HG03139 (cell line): ENCODE results near the gene PAFAH1B1.
"Not testable (repeated sequence)": the region's sequence is repeated elsewhere in the genome, so short reads cannot be mapped to it uniquely, and the experiment has no call there.

ENCODE experiments used
- ATAC-seq: cut with Tn5 transposase; IDR thresholded peaks from one replicate; pipeline ENCODE4 v1.9.1; 2021; ENCODE audit not compliant: unreplicated experiment

Gene PAFAH1B1

GRCh38 chr17:2634361-2634960 is 41.0 kb downstream of the PAFAH1B1 start:
- no peak for ATAC-seq

GRCh38 chr17:2635241-2635640 is 41.8 kb downstream of the PAFAH1B1 start:
- no peak for ATAC-seq

GRCh38 chr17:2635675-2636074 is 42.2 kb downstream of the PAFAH1B1 start:
- ATAC-seq, result no peak

GRCh38 chr17:2636169-2636930 is 42.9 kb downstream of the PAFAH1B1 start:
- no peak for ATAC-seq

GRCh38 chr17:2637422-2637821 is 44.0 kb downstream of the PAFAH1B1 start:
- no peak for ATAC-seq

DNA sequence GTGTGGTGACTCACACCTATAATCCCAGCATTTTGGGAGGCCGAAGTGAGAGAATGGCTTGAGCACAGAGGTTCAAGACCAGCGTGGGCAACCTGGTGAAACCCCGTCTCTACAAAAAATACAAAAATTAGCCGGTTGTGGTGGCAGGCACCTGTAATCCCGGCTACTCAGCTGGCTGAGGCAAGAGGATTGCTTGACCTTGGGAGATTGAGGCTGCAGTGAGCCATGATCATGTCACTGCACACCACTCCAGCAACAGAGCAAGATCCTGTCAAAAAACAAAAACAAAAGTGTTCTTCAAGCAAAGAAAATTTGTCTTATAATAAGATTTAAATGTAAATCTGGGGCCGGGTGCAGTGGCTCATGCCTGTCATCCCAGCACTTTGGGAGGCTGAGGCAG is 51.5 kb downstream of the PAFAH1B1 start:
- ATAC-seq, result no peak

DNA sequence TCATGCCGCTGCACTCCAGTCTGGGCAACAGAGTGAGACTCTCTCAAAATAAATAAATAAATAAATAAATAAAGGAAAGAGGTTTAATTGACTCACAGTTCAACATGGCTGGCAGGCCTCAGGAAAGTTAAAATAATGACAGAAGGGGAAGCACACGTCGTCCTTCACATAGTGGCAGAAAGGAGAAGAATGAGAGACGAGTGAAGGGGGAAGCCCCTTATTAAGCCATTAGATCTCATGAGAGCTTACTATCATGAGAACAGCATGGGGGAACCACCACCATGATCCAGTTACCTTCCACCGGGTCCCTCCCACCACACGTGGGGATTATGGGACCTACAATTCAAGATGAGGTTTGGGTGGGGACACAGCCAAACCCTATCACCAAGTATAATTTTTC is 54.5 kb downstream of the PAFAH1B1 start:
- no peak for ATAC-seq

DNA sequence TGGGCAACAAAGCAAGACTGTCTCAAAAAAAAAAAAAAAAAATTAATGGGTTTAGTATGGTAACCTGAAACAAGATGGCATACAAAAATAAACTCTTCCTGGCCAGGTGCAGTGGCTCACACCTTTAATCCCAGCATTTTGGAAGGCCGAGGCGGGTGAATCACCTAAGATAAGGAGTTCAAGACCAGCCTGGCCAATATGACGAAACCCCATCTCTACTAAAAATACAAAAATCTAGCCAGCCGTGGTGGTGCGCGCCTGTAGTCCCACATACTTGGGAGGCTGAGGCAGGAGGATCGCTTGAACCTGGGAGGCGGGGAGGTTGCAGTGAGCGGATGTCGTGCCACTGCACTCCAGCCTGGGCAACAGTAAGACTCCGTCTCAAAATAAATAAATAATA is 55.7 kb downstream of the PAFAH1B1 start:
- no peak for ATAC-seq

DNA sequence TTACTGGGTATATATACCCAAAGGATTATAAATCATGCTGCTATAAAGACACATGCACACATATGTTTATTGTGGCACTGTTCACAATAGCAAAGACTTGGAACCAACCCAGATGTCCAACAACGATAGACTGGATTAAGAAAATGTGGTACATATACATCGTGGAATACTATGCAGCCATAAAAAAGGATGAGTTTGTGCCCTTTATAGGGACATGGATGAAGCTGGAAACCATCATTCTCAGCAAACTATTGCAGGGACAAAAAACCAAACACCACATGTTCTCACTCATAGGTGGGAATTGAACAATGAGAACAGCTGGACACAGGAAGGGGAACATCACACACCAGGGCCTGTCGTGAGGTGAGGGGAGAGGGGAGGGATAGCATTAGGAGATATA is 59.5 kb downstream of the PAFAH1B1 start:
- ATAC-seq, result not testable (repeated sequence)

DNA sequence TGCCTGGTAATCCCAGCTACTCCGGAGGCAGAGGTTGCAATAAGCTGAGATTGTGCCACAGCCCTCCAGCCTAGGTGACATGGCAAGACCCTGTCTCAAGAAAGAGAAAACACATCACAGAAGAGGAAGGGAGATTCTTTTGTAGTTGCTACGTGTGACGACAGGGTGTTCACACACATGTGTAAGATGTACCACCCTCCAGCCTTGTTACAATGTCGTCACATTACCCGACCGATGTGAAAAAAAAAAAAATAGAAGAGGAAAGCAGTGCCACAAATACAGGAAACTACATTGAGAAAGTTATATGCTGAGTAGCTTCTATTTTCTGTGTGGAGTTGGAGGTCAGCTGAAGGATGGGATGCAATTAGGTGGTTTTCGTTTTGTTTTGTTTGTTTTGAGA is 62.1 kb downstream of the PAFAH1B1 start:
- ATAC-seq, result no peak

DNA sequence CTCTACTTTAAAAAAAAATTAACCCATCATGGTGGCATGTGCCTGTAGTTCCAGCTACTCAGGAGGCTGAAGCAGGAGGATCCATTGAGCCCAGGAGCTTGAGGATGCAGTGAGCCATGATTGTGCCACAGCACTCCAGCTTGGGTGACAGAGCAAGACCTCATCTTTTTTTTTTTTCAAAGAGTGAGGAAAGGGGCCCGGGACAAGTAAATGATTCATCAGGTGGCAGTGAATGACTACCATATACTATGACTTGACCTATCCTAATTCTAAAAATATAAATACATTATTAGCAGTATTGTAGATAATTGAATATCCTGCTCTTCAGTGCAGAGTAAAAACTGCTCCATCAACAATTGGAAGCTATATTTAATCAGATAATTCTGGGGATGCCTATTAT is 62.8 kb downstream of the PAFAH1B1 start:
- ATAC-seq, result no peak

- not testable (repeated sequence) for ATAC-seq
These were observed 65.9 kb downstream of the PAFAH1B1 start for GRCh38 chr17:2659337-2659736.

- ATAC-seq, result not testable (repeated sequence)
These were observed 67.0 kb downstream of the PAFAH1B1 start for GRCh38 chr17:2660410-2660809.

GRCh38 chr17:2672026-2672425 is 78.6 kb downstream of the PAFAH1B1 start:
- ATAC-seq, result no peak

DNA sequence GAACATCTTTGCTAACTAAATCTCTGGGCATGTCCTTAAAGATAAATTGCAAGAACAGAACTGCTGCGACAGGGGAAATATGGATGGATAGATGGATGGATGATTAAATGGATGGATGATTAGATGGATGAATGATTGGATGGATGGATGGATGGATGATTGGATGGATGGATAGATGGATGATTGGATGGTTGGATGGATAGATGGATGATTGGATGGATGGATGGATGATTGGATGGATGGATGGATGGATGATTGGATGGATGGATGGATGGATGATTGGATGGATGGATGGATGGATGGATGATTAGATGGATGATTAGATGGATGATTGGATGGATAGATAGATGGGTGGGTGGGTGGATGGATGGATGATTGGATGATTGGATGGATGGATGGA is 85.8 kb downstream of the PAFAH1B1 start:
- not testable (repeated sequence) for ATAC-seq

GRCh38 chr17:2680961-2681360 is 87.5 kb downstream of the PAFAH1B1 start:
- ATAC-seq, result no peak

- no peak for ATAC-seq
These were observed 88.2 kb downstream of the PAFAH1B1 start for GRCh38 chr17:2681650-2682049.

GRCh38 chr17:2682176-2682938 is 88.9 kb downstream of the PAFAH1B1 start:
- ATAC-seq, result no peak

GRCh38 chr17:2683912-2684311 is 90.5 kb downstream of the PAFAH1B1 start:
- no peak for ATAC-seq

DNA sequence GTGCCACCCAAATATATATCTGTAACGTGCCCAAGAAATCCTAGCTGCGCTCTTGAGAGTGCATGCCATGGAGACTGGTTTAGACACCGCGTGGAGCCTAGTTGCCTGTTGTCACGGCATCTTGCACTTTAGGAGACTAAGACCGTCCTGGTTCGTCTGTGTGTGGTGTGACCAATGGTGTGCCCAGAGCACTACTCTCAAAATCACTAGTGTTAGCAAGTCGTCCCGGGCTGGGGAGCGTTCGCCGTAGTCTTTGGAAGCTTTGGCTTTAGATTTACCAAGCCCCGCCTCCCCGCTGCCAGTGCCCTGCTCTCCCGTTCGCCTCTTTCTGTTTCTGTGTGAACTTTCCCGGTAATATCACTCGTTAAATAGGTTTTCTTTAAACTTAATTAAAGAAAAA is 91.1 kb downstream of the PAFAH1B1 start:
- ATAC-seq, result no peak

DNA sequence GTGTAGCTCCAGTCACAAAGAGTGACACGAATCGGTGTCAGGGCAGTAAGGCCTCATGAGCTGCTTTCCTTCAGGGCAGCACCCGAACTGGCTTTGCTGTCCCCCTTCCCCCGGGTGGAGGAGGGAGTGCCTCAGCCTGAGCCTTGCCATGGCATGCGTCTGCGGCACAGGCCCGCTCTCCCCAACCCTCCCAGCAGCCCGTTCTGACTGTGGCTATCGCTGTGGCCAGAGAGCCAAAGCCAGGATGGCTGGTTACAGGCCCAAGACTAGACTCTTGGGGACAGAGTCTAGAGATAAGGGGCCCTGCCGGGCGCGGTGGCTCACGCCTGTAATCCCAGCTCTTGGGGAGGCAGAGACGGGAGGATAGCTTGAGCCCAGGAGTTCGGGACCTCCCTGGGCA is 92.2 kb downstream of the PAFAH1B1 start:
- no peak for ATAC-seq

- no peak for ATAC-seq
These were observed 93.6 kb downstream of the PAFAH1B1 start for GRCh38 chr17:2687074-2687418.
